ENCODE measurements around the gene MIPEP.

The MIPEP gene

GRCh38 chr13:23849670-23850069, 39.5 kb downstream of the MIPEP start:
- no peak for DNase-seq

- DNase-seq, result no peak
Observed at GRCh38 chr13:23848646-23849141, 40.5 kb downstream of the MIPEP start.

DNA sequence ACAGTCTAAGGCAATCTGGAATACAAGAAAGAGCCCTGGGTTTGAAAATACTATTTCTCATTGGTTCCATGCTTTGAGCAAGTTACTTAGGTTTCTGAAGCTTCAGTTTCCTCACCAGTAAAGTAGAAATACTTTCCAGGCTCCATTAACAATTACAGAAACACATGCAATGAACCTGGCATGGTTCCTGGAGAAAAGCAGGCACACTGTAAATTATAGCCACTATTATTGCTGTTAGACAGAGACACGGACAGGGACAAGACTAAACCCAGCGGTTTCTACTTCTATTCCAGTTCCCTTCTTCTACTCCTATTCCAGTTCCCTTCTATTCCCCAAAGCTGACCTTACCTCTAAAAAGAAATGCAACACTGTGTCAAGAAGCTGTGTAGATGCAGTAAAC, 41.2 kb downstream of the MIPEP start:
- DNase-seq, result no peak

- DNase-seq, result no peak
Observed at GRCh38 chr13:23847497-23847896, 41.7 kb downstream of the MIPEP start.

DNA sequence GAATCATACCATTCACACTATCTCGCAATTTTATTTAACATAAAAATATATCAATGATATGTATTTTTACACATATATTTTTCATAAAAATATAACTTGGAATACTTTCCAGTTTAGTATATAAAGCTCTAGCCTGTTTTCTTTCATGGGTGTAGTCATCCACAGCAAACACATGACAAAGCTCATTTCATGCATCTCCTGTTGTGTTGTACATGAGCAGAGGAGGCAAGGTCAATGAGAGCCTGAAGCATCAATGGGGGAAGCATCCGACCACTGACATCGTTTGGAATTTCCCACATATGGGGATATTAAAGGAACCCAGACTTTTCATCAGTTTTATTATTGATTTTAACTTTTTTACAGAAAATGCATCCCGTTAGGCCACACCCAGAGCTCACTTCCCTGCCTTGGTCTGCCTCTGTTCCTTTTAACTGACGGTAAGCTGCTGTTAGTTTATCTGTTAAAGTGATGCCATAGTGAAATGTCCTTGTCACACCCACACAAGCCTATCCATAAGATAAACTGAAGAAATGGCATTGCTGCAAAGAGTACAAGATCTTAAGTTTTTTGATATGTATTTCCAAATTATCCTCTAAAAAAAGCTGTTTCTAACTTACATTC, 44.0 kb downstream of the MIPEP start:
- no peak for DNase-seq

- no peak for DNase-seq
Observed at GRCh38 chr13:23844132-23844531, 45.1 kb downstream of the MIPEP start.

DNA sequence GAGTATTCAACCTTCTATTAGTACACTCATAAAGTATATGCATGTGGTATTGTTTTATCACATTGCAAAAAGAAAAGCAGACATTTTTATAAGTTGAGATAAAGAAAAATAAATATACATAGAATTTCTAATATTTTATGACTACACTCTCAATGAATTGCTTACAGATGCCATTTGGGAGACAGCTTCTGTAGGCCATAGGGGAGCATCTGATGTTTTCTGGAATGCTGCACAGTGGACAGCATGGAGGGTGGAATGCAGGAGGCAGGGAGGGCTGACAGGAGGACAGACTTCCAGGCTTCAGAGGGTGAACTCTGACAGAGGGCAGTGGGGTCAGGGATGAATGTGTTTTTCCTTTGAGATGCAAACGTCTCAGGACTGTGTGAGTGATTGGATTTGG, 45.8 kb downstream of the MIPEP start:
- no peak for DNase-seq

GRCh38 chr13:23842406-23842805, 46.8 kb downstream of the MIPEP start:
- no peak for DNase-seq

DNA sequence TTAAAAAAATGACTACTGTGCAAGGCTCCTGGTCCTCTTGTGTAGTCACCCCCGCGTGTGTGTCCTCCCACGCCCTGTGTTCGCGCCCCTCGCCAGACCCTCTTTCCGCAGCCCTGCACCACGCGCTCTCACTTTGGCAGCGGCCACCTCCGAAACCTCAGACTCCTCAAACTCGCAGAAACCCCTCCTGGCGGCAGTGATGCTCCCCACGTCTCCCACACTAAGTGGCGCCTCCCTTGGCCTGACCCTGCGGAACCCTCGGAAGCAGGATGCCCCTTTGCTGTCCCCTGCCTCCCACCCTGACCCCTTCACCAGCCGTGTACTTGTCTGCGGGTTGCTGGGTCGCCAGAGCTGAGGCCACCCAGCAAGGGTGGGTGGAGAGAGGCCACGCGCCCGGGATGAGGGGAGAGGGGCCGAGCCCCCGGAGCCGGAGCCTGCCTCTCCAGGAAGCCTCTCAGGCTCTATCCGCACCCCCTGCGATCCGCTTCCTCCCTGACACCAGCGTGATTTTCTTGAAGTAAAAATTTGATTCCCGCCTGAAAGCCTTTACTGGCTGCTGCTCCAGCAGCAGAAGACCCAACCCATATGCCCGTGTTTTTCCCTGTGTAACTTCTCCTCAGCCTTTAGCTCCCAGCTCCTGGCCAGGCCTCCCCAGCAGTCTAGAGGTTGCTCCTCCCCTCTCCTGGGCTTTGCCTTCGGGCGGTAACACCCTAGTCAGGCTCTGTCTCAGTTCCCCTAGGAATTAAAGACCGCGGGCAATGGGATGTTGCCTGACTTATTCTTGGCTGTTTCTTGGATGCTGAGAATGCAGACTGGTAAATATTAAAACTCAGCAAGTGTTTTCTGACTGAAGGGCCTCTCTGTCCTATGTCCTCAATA, 55.2 kb downstream of the MIPEP start:
- DNase-seq, result no peak

DNA sequence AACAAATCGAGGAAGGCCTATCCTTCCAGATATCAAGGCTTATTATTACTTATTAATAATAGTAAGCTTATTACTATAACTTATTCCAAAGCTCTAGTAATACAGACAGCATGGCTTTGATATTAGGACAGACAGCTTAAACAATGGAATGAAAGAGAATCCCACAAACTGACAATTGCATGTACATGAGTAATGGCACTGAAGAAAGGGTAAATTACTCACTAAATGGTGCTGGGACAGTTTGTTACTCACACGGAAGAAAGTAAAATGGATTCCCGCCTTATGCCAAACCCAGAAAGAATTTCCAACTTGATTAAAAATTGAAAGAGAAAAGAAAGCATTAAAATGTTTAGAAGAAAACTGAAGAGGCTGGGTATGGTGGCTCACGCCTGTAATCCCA, 60.3 kb downstream of the MIPEP start:
- no peak for DNase-seq

DNA sequence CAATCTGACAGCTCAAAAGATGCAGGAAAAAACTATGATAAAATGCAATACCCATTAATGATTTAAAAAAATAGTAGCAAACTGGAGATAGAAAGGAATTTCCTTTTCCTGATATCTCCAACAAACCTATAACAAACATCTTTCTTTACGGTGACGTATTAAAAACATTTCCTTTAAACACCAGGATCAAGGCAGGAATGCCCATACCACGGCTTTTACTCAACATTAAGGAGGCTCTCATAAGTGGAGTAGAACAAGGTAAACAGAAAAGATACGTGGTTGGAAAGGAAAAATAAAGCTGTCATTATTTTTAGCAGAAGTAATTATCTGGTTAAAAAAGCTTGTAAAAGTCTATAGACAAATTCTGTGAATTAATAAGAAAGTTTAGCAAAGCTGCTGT, 61.1 kb downstream of the MIPEP start:
- DNase-seq, result no peak

- DNase-seq, result no peak
Observed at GRCh38 chr13:23825179-23825578, 64.0 kb downstream of the MIPEP start.

DNA sequence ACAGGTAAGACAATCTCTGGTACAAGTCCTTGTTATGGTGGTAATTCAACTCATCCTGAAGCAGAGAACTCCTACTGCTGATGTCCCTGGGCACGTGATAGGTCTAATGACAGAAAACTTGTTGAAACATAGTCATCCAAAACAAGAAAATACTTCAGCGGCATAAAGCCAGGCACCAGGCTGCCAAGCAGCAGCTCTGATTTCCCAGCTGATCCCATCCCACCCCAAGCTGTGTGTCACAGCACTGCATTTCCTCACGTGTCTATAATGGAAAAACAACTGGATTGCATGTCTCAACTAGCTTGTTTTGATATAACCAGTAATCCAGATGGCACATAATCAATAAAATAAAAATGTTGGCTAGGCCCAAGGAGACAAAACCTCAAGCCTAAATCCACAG, 64.8 kb downstream of the MIPEP start:
- no peak for DNase-seq

DNA sequence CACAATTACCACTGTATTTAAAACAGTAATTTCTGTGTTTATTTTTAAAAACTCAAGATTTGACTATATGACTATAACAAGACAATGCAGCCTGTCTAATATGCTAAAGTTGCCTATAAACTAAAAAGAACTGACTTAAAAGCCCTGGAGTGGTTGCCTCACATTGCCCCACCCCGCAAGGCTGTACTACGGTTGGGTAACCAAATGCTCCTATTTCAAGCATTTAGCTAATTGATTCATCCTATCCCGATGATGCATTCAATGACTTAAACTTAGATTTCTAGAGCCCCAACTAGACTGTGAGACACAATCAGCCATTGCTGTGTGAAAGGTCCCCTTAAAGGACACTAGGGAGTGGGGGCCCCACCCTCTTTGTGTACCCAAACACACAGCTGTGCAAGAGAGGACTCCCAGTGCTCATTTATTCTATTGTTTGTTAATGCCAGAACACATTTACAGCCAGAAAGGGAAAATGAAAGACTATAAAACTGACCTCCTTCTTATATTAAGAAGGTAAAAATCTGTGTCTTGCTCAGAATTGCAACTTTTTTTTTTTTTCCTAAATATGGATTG, 66.9 kb downstream of the MIPEP start:
- DNase-seq, result no peak

GRCh38 chr13:23820530-23820929, 68.7 kb downstream of the MIPEP start:
- DNase-seq, result no peak

GRCh38 chr13:23817830-23818229, 71.4 kb downstream of the MIPEP start:
- no peak for DNase-seq

DNA sequence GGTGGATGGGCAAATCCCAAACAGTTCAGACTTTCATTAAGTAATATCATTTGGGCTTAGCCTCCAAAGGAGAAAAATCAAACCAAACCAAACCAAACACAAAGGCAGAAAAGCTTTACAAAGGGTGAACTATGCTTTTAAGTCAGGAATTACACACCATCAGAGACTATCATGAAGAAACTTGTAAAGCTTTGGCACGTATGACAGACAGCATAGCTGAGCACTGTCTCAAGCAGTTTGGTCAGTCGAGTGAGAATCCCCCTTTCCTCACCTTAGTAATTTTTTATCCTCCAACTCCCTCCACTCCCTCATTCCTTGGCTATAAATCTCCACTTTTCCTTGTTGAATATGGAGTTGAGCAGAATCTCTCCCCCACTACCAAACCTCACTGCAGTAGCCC, 72.1 kb downstream of the MIPEP start:
- DNase-seq, result no peak

DNA sequence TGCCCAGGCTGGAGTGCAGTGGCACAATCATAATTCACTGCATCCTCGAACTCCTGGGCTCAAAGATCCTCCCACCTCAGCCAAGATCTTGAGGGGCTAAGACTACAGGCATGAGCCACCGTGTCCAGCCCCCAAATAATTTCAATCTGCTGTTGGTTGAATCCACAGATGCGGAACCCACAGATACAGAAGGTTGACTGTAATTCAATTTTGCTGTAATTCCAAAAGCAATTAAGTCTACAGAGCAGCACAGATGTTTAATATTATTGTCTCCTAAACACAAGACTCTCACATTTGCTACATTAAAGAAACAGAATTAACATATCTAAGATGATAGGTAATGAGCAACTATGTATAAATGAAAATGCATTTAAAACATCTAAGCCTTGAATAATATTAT, 75.6 kb downstream of the MIPEP start:
- DNase-seq, result no peak

- DNase-seq, result no peak
Observed at GRCh38 chr13:23811366-23812062, 77.7 kb downstream of the MIPEP start.

GRCh38 chr13:23810685-23811240, 78.4 kb downstream of the MIPEP start:
- DNase-seq, result no peak

DNA sequence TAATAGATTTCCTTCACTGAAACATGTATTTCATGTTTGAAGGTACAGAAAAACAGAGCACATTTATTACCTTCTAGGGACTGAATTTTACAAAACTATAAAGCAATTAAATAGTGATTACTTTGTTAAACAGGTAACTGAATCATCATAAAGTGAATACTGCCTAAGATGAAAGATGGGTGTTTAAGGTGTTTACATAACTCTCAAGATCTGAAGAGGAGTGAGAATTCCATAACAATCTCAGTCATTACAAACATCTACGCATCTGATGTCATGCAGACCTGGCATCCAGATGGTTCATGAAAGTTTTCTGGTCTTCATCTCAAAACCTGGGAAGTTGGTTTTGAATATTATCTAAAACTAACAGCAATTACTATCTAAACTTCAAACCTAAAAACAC, 80.4 kb downstream of the MIPEP start:
- no peak for DNase-seq

DNA sequence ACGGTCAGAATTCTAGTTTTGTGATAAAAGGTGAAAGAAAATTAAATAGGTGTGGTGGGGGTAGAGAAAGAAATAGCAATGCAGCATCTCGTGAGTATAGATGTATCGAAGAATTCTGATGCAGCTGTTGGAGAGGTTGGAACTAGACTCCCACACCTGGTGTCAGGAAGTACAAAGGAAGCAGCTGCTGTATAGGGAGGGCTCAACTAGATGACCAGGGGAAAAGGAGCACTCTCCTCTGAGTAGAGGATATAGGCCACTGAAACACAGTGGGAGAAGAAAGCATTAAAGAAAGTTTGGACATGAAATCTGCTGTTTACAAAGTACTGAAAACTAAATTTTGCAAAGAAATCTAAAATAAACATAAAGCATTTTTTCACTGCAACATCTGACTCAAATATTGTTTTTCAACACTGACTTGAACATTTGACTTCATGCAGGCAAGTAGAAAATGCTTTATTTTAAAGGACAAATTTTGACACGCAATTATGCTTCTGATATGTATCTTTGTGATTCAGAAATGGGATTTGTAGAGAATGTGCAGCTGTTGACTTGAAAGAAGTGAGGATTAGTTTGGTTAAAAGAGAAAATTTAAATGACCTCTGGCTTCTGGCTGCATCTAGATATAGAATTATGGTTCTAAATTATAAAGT, 82.2 kb downstream of the MIPEP start:
- DNase-seq, result no peak

DNA sequence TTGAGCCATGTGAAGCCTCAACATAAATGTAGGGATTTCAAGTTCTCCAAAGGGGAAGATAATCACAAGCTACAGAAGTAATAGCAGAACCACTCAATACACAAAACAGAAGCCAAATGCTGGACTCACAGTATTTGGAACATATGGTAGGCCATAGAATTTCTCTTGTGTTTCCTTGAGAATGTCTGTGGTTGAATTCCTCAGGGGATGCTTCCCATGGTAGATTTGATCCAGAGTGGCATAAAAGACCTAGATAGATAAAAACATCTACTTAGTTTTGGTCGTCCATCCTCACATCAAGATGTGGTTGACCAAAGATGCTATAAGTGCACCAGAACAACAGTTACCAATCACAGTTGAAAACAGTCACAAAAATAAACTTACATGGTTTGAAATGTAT, 83.4 kb downstream of the MIPEP start:
- DNase-seq, result no peak
